Measurements from ENCODE around the gene PSMC3.

GRCh38 chr11:47437218-47437745, 11.0 kb upstream of the PSMC3 start:
- TF ChIP-seq, protein P1, sequence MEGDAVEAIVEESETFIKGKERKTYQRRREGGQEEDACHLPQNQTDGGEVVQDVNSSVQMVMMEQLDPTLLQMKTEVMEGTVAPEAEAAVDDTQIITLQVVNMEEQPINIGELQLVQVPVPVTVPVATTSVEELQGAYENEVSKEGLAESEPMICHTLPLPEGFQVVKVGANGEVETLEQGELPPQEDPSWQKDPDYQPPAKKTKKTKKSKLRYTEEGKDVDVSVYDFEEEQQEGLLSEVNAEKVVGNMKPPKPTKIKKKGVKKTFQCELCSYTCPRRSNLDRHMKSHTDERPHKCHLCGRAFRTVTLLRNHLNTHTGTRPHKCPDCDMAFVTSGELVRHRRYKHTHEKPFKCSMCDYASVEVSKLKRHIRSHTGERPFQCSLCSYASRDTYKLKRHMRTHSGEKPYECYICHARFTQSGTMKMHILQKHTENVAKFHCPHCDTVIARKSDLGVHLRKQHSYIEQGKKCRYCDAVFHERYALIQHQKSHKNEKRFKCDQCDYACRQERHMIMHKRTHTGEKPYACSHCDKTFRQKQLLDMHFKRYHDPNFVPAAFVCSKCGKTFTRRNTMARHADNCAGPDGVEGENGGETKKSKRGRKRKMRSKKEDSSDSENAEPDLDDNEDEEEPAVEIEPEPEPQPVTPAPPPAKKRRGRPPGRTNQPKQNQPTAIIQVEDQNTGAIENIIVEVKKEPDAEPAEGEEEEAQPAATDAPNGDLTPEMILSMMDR (IDR thresholded peaks at IDR 0.05): no peak
- TF ChIP-seq POLR2AphosphoS5 (IDR thresholded peaks at IDR 0.05; ENCODE audit: low read depth, low read length): no peak
